ENCODE measurements around the gene LRRC4C.

DNA sequence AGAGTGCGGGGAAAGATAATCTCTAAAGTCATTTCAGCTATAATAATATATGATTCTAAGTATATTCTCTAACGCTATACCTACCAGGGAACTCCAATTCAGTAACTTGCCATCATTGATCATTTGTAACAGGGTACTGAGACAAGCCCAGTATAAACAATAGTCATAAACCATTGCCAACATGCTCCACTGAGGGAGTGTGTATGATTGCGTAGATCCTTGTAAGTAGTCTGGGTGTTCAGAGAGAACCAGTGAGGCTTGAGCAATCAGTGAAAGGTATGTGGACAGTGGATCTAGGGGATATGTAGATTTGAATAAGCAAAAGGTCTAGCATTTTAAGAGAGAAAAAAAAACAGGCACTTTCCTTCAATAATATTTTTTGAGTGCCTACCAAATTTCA, 1326.0 kb downstream of the LRRC4C start:
- TF ChIP-seq, protein P1, sequence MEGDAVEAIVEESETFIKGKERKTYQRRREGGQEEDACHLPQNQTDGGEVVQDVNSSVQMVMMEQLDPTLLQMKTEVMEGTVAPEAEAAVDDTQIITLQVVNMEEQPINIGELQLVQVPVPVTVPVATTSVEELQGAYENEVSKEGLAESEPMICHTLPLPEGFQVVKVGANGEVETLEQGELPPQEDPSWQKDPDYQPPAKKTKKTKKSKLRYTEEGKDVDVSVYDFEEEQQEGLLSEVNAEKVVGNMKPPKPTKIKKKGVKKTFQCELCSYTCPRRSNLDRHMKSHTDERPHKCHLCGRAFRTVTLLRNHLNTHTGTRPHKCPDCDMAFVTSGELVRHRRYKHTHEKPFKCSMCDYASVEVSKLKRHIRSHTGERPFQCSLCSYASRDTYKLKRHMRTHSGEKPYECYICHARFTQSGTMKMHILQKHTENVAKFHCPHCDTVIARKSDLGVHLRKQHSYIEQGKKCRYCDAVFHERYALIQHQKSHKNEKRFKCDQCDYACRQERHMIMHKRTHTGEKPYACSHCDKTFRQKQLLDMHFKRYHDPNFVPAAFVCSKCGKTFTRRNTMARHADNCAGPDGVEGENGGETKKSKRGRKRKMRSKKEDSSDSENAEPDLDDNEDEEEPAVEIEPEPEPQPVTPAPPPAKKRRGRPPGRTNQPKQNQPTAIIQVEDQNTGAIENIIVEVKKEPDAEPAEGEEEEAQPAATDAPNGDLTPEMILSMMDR (IDR thresholded peaks at IDR 0.05), result no peak
- no peak for TF ChIP-seq POLR2A (IDR thresholded peaks at IDR 0.05)
